Measurements from ENCODE around the gene UNC13A. TPM values are rescaled to one million over a fixed set of nuclear protein-coding genes. Genes with fewer than 3 reads are reported as not detected.

The UNC13A gene
- polyA plus RNA-seq, 1 of the 3 experiments (the other 2 are of a cell fraction), result 0.38 TPM

- TF ChIP-seq, protein P1, sequence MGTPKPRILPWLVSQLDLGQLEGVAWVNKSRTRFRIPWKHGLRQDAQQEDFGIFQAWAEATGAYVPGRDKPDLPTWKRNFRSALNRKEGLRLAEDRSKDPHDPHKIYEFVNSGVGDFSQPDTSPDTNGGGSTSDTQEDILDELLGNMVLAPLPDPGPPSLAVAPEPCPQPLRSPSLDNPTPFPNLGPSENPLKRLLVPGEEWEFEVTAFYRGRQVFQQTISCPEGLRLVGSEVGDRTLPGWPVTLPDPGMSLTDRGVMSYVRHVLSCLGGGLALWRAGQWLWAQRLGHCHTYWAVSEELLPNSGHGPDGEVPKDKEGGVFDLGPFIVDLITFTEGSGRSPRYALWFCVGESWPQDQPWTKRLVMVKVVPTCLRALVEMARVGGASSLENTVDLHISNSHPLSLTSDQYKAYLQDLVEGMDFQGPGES (IDR thresholded peaks at IDR 0.05; ENCODE audit: low read depth, low read length), result no peak
- TF ChIP-seq CHD2 (IDR thresholded peaks at IDR 0.05; ENCODE audit: low read length, partially characterized antibody) (no peak), RCOR1 (IDR thresholded peaks at IDR 0.05; ENCODE audit: low read length) (no peak), FOXM1 (IDR thresholded peaks at IDR 0.05; ENCODE audit: low read depth) (no peak), EP300 (IDR thresholded peaks at IDR 0.05; ENCODE audit: borderline replicate concordance in 1 of 2, low read depth in 1 of 2, low read length in 1 of 2) (no peak)
Measured at GRCh38 chr19:17682273-17682672, 5.9 kb downstream of the UNC13A start (continued).

GRCh38 chr19:17681505-17682125 lies 6.5 kb downstream of the UNC13A start:
- Histone ChIP-seq H3K4me3 (ENCODE audit: low read depth in 2 of 2, low read length in 1 of 2) (no peak overlapping the region), H3K9me3 (no peaks in the 10 kb centered on the region), H4K20me1 (ENCODE audit: insufficient read depth) (no peaks in the 10 kb centered on the region; the same call in 1 of the 2 replicates), H3K27me3 (ENCODE audit: insufficient read depth) (no peaks in the 10 kb centered on the region), H3F3A (replicated peaks; ENCODE audit: insufficient read depth) (no peaks in the 10 kb centered on the region), H3K36me3 (replicated peaks in 1 of 2; ENCODE audit: control insufficient read depth in 1 of 2, insufficient read depth in 2 of 2, low read length in 1 of 2) (no peaks in the 10 kb centered on the region), H3K79me2 (ENCODE audit: insufficient read depth) (no peaks in the 10 kb centered on the region), H3K9me2 (no peaks in the 10 kb centered on the region), H3K27ac (ENCODE audit: low read depth in 2 of 2, low read length in 1 of 2) (no peak overlapping the region), H3K9ac (no peak overlapping the region), H3K4me2 (no peak overlapping the region), H2AFZ (ENCODE audit: low read depth) (no peak overlapping the region), H3K4me1 (ENCODE audit: control insufficient read depth in 1 of 2, insufficient read depth in 2 of 2, low read depth in 1 of 2, low read length in 1 of 2) (peaks cover 0 to 2% of the 10 kb centered on the region in 2 experiments; a peak in 1 of 4 replicates)
- DNase-seq, result no peak
- CTCF ChIA-PET, result interaction anchor here (1.3 kb wide), 2 partner anchors 17 to 44 kb away, joined by 3 read pairs; no protein-coding TSS in a partner anchor
- TF ChIP-seq JUND (IDR thresholded peaks at IDR 0.05), result no peak
- peak; percentile 96 for TF ChIP-seq REST (IDR thresholded peaks at IDR 0.05; ENCODE audit: low read depth, low read length)
- no peak for TF ChIP-seq EP300 (IDR thresholded peaks at IDR 0.05; ENCODE audit: borderline replicate concordance in 1 of 2, low read depth in 1 of 2, low read length in 1 of 2)
- no peak for TF ChIP-seq MEF2A (IDR thresholded peaks at IDR 0.05; ENCODE audit: borderline replicate concordance, low read depth)
- no peak for TF ChIP-seq TEAD4 (IDR thresholded peaks at IDR 0.05; ENCODE audit: borderline replicate concordance, insufficient read depth)
- TF ChIP-seq FOSL2 (IDR thresholded peaks at IDR 0.05; ENCODE audit: borderline replicate concordance, low read depth), result no peak
- TF ChIP-seq, protein P2, sequence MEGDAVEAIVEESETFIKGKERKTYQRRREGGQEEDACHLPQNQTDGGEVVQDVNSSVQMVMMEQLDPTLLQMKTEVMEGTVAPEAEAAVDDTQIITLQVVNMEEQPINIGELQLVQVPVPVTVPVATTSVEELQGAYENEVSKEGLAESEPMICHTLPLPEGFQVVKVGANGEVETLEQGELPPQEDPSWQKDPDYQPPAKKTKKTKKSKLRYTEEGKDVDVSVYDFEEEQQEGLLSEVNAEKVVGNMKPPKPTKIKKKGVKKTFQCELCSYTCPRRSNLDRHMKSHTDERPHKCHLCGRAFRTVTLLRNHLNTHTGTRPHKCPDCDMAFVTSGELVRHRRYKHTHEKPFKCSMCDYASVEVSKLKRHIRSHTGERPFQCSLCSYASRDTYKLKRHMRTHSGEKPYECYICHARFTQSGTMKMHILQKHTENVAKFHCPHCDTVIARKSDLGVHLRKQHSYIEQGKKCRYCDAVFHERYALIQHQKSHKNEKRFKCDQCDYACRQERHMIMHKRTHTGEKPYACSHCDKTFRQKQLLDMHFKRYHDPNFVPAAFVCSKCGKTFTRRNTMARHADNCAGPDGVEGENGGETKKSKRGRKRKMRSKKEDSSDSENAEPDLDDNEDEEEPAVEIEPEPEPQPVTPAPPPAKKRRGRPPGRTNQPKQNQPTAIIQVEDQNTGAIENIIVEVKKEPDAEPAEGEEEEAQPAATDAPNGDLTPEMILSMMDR (IDR thresholded peaks at IDR 0.05), result no peak
- WGBS (ENCODE audit: low lambda C conversion rate), result 72% methylated on average over 17 of the region's 25 CpGs
- POLR2A ChIA-PET, result no interaction called here
